ENCODE data around the gene TMEM61.
A peak's percentile ranks its signal among the peaks of the same experiment; 100 is the strongest.
"Not testable (repeated sequence)": the region's sequence is repeated elsewhere in the genome, so short reads cannot be mapped to it uniquely, and the experiment has no call there.

Gene TMEM61

DNA sequence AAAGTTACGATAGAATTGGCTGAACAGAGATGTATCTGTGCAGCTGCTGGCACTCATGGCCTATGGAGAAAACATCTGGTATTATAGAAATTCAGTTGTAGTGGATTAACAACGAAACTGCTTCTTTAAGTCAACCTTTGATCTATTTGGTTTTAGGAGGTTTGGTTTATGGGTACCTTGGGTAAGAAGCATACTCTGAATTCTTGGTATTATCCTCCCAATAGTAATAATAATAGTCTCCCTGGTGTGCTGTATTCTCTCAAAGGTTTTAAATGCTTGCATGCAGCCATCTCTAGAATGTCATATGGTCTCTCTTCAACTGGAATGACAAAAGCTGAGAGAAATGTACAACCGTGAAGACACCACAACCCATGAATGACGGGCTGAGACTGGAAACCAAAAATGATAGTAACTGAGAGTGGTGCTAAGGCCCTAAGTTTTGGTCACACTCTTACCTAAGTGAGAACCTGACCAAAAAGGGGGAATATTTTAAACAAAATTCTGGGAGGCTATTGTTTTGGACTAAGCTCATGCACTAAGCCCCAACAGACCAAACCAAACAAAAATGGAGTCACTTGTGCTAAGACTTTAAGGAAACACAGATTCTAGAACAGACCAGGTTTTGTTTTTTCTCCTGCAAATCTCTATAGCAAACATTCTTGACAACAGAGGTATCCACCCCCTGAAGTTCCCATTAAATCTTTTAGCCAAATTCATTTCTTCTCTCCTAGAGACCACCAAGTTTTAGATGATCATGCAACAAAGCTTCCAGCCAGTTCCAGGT, 17.6 kb upstream of the TMEM61 start:
- DNase-seq: no peak

- not testable (repeated sequence) for DNase-seq
Observed at GRCh38 chr1:54963829-54964228, 16.6 kb upstream of the TMEM61 start.

DNA sequence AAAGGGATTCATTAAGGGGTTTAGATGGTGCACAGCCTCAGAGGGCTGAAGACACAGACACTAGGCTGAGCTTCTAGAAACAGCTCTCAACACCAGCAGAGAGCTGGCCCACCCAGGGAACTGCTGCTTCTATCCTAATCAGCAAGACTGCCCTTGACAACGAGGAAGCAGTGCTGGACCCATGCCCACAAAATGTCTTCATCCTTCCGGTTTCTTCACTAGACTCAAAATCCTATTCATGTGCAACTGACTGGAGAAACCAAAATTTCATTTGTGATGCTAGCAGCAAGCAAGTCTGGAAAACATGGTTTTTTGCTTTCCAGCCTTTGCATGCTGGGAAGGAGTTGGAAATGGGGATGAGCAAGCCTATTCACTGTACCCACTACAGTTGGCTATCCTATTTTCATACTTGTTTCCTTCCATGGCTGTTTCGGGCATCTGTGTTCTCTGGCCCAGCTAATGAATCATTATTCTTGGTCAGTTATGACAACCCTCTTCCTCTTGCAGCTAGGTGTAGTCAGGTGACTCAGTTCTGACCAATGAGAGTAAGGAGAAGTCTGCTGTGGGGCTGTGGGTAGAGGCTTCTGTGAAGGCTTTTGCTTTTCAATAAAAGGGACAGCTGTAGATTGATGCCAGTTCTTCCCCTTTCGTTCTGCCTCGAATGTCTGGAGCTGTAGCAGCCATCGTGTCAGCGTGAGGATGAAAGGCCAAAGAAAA, 14.6 kb upstream of the TMEM61 start:
- DNase-seq: peak; percentile 87 to 91 (median 90)

GRCh38 chr1:54967372-54967771, 13.1 kb upstream of the TMEM61 start:
- peak; percentile 26 to 61 (median 38) for DNase-seq

- DNase-seq: no peak
Observed at GRCh38 chr1:54968551-54968950, 11.9 kb upstream of the TMEM61 start.

- DNase-seq: no peak
Observed at GRCh38 chr1:54969879-54970278, 10.5 kb upstream of the TMEM61 start.

- no peak for DNase-seq
Observed at GRCh38 chr1:54970901-54971300, 9.5 kb upstream of the TMEM61 start.

- DNase-seq: peak; percentile 60 to 76 (median 68)
Observed at GRCh38 chr1:54971317-54971791, 9.1 kb upstream of the TMEM61 start.

GRCh38 chr1:54972436-54972835, 8.0 kb upstream of the TMEM61 start:
- no peak for DNase-seq

DNA sequence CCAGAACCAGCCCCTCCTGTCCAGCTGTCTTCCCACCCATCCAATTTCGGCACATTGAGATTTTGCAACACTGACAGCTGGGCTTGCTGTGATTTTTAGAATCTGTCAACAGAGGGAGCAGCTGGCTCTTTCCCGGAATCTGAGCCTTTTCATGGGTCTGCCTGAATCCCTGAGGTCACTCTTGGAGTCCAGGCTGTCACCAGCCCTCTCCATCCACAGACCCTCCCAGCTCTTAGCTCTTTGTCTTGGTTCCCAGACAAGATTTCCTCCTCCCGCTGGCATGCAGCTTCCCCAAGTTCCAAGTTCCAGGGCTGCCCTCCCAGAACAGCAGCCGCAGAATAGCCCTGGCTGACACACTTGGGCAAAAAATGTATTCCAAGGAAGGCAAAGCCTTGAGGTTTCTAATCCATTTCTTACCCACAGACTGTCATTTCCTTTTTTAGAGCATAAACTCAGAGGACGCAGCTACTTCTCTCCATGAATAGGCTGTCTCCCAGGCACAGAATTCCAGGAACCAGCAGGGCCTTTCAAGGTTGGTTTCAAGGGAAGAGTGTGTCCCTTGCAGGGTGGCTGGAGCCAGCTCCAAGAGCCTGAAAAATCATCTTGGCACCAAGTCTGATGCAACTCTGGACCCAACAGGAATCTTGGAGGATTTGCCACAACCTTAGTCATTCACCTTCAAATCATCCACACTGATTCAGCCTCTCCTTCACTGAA, 7.1 kb upstream of the TMEM61 start:
- DNase-seq: peak in 3 of 4 experiments; percentile 27 to 28 (median 27)

DNA sequence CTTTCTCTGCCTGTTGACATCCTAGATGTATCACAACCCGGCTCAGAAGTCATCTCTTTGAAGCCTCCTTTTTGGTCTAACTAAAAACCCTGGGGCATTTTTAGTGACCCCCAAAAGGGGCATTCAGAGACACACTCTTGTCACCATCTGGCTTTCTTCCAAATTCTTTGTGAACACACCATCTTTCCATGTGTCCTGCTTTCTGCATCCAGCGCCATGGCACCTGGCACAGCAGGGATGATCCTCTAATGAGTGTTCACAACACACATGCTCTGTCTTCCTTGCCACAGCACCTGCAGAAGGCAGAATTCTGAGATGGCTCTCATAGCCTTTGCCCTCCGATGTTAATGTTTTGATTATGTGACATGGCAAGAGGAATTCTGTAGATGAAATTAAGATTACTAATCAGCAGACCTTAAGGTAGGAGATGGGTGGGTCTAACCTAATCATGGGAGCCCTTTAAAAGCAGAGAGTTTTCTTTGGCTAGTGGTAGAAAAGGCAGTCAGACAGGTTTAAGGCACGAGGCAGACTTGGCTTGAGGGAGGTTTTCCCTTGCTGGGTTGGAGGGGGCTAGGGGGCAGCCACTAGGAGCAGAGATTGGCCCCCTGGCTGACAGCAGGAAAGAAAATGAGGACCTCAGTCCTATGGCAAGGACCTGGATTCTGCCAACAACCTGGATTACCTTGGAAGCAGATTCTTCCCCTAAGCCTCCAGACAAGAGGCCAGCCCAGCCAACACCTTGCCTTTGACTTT, 4.9 kb upstream of the TMEM61 start:
- no peak for DNase-seq

- no peak for DNase-seq
Observed at GRCh38 chr1:54976747-54977146, 3.7 kb upstream of the TMEM61 start.

DNA sequence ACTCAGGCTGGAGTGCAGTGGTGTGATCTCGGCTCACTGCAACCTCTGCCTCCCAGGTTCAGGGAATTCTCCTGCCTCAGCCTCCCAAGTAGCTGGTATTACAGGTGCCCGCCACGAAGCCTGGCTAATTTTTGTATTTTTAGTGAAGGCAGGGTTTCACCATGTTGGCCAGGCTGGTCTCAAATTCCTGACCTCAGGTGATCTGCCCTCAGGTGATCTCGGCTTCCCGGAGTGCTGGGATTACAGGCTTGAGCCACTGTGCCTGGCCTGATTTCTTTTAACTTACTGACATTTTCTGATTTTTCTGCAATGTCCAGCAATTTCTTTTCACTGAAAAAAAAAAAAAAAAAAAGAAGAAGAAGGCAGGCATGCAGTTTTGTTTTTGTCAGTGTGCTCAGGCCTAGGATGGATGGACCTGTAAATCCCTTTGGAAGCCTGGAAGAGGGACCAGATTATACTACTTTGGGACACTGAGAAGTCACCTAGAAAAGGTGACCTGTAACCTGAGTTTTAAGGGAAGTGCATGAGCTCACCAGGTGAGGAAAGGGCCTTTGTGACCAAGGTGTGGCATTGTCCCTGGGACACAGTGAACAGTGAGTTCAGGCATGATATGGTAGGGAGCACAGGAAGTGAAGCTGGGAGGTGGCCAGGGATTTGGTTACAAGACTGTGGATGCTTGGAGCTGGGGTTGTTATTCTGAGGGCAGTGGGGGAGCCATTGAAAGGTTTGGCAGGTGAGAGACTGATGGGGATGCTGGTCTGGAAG, 2.7 kb upstream of the TMEM61 start:
- no peak for DNase-seq

GRCh38 chr1:54978528-54979326, 1.7 kb upstream of the TMEM61 start:
- no peak for DNase-seq

GRCh38 chr1:54979327-54979891, 1.0 kb upstream of the TMEM61 start:
- no peak for DNase-seq

DNA sequence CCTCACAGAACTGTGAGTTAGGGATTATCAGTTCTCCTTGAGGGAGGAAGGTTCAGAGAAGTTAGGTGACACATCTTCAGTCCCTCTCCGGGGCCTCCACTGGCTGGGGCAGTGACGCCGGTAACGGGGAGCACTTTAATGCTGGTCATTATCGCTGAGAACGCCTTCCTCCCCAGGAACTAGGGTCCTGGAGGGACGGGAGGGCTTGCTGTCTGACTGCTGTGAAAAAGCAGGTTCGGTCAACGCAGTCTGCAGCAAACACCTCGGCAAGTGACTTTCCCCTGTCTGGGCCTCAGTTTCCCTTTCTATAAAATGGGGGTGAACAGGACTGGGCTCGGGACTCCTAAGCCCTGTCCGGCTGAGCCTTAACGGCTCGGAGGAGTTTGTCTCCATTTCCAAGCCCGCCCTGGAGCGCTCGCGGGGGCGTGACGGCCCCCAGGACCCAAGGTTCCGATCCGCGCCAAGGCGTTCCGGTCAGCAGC, 341 bp upstream of the TMEM61 start:
- DNase-seq: no peak

DNA sequence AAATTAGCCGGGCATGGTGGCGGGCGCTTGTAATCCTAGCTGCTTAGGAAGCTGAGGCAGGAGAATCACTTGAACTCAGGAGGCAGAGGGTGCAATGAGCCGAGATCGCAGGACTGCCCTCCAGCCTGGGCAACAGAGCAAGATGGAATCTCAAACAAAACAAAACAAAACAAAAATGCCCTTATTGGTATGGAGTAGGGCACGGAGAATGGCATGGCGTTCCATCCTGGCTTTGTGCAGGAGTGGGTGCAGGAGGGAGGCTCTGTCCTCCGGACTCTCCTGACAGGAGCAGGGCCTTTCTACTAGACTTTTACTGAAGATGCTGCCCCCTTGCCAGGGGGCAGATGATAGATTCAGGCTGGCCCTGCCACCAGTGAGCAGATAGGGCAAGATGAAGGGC, 1.0 kb downstream of the TMEM61 start:
- no peak for DNase-seq

- no peak for DNase-seq
Observed at GRCh38 chr1:54982739-54983138, 2.3 kb downstream of the TMEM61 start.

DNA sequence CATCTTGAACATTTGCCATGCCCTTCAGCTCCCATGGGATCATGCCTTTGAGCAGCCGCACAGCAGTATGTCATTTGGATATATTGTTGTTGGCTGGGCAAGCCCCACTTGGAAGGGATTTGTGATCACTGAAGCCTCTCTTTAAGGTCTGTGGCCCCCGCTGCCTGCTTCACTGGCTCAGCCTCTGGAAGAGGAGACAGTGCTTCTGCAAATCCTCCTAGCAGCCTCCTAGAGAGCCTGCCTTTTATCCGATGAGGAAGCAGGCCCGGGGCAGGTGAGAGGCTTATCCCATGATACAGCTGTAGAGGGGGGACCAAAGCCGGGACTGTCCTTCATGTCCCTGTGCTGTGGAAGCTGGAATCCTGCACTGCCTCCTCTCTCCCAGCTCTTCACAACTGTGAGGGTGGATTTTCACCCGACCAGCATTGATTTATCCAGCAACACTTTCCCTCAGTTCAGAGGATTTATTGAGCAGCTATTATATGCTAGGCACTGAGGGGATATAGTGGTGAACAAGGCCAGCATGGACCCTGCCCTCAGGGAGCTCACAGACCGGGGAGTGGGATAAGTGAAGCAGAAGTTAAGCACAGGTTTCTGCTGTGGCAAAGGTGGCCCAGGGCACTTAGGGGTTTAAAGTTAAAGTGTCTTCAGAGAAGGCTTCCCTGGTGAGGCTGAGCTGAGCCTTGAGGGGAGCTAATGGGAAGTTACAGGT, 3.9 kb downstream of the TMEM61 start:
- DNase-seq: no peak

DNA sequence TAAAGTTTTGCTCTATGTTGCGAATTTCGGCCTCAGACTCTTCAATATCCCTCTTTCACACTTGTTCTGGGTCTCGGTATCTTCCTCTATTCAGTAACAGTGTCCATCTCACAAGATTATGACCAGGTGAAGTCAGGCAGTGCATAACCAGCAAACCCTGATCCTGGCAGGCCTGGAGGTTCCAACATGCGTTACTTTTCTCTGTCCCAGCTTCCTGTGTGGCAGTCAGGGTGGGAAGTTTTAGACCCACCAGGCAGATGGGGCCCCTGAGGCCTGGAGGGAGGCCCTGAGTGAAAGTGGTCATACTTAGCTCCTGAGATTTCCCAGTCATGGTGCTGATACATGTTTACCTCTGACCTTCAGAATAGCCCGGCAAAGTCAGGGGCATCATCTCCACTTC, 5.1 kb downstream of the TMEM61 start:
- DNase-seq: no peak

All from suppressor macrophage (primary cell).